Activated T-helper 1 cell treated with Interleukin-2 at 50 U/mL for 16 hours (primary cell): ENCODE measurements around the gene N4BP2L1.

Source experiments
- DNase-seq: peaks from one replicate; pipeline ENCODE4 v3.0.0-alpha.2; 2020; ENCODE audit warnings: low read depth

Gene N4BP2L1

DNA sequence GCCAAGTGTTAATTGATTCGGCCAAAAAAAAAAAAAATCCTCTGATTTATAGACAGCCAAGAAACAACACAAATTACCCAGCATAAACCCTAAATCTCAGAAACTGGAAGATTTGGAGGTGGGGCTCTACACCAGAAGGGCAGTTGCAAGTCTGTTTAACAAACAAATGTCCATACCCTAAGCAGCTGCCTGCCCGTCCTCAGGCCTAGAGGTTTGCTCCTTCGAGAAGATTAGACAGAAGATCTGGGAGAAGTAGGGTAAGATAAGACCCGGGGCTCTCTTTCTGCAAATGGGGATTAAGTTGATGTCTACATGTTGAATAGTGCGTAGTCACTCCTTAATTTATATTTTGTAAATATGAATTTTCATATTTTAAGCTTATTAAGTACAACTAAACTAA, 3.4 kb upstream of the N4BP2L1 start:
- no peak for DNase-seq

DNA sequence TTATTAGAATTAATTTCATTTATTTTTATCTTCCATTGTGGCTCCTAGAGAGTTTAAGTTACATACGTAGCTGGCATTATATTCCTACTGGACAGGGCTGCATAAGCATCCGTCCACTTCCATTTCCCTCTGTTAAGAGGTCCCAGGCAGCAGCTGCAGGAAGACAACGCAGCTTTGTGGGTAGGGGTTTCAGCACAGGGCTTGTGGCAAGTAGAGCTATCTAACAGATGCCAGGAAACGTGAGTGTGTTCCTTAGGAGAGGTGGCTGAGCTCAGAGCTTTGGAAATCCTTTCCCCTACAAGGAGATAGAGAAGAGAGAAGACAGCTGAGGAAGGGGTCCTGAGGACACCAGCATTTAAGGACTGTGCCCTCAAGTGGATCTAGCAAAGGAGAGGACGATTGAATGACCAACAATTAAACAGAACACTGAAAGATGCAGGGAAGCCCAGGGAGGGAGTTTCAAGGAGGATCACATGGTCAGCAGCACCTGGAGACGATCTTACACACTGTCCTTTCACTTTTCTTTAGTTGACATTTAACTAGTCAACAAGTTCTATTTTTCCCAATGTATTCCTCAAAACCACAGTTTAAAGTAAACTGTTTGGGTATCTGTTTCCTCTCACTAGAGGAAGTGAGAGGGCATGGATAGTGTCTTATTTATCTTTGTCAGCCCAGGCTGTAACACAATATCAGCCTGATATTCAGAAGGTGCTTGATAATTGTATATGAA, 2.3 kb upstream of the N4BP2L1 start:
- DNase-seq: no peak

DNA sequence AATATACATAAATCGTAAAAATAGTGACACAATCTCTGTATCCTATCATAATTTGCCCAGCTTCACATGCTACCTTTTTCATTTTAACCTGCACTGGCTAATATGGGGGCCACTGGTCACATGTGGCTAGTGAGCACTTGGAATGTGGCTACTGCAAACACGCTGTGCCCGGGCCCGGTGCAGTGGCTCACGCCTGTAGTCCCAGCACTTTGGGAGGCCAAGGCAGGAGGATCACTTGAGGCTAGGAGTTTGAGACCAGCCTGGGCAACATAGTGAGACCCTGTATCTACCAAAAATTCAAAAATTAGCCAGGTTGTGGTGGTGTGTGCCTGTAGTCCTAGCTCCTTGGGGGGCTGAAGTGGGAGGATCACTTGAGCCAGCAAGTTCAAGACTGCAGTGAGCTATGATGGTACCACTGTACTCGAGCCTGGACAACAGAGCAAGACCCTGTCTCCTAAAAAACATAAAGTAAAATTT, 1.5 kb upstream of the N4BP2L1 start:
- no peak for DNase-seq

DNA sequence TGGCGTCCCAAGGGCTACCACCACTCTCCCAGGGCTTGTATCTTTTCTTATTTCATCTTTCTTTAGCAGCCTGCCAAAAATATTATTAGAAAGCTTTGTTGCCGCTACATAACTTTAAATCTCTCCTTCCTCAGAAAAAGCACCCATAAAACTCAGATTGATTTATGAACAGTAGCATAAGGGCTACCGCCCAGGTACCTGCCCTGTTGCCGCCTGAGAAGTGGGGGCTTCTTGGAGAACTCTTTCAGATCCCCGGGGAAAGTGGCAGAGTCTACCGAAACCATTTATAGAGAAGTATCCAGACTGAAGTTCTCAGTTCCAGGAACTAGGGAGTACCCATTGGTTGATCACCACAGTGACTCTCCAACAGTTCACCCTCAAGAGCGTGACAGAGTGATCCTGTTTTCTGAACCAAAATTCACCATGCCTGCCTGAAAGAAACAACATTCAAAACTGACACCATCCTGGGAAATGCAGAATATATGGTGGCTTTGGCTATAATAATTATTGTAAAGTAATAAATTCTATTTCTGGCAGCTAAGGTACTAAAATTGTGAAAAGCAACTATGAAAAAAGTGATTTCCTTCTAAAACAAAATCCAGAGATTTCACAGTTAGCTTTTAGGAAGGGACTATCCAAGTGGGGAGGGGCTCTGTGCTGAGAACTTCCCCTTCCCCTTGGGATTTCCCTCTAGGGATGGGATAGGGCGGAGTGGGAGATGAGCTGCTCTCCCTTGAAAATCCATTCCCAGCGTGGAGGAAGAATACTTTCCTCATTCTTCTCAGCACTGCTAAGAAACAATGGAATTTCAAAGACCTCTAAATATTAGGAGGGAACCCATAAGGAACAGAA, 877 bp upstream of the N4BP2L1 start:
- DNase-seq: no peak

DNA sequence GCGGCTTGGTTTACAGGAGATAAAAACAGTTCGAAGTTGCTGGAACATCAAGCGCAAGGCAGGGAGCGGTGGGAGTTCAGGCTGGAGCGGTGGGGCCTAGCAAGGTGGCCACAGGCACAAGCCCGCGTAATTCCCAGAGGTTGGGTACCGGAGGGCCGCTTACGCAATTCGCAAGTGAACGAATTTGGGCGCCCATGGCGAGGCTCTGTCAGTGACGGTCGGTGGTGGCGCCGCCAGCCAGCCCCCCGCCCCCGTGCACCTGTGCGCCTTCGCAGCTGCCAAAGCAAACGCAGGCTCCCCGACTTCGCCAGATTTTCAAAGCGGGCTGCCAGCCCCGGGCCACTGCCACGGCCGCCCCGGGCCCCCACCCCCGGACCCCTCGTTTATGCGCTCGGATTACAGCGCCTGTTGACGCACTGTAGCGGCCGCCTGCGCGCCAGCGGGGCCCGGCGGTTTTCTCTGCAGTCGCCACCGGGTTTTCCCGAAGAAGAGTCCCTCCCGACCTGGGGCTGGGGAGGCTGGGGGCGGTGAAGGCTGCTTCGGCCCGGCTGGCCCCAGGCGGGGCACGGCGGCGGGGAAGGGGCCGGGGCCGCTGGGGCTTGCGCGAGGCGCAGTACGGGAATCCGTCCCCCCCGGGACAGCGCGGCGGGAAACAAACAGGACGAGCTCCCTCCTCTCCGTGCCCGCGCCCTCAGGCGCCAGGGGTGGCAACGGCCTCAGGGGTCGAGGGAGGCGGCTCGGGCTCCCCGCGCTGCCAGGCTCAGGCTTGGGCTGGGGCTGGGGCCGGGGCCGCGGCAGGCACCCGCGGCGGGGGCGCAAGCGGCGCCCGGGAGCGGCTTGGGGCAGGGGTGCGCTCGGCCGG, 709 bp downstream of the N4BP2L1 start:
- DNase-seq: peak; percentile 43

DNA sequence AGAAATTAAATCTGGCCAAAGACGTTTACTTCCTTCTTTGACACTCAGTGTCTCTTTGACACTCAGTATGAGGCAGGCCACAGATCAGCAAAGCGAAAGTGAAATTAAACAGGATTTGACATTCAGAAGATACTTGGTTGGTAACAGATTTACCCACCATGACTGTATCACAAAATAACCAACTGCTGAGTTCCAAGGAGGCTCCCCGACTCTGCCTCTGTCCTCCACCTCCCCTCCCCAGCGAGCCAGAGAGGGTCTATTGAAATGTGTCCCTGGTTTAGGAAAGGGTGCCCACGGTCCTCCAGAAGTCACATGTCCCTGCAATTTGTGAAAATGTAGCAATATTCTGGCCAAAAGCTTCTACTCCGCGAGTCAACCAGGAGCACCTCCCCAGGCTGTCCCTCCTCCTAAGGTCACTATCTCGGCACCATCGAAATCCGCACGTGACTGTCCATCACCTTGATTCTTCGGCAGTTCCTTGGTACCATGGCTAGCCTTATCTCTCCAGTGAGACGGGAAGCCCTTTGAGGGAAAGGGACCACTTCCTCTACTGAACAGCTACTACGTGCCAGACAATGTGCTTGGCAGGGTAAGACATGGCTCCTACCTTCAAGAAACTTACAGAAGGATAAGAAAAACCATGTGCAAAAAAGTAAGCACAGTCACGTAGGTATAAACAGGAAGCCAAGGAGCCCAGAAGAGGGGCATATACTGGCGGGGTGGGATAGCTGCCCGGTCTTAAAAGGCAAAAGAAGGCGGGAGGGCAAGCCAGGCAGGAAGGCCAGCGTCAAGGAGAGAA, 1.5 kb downstream of the N4BP2L1 start:
- DNase-seq: peak; percentile 8

DNA sequence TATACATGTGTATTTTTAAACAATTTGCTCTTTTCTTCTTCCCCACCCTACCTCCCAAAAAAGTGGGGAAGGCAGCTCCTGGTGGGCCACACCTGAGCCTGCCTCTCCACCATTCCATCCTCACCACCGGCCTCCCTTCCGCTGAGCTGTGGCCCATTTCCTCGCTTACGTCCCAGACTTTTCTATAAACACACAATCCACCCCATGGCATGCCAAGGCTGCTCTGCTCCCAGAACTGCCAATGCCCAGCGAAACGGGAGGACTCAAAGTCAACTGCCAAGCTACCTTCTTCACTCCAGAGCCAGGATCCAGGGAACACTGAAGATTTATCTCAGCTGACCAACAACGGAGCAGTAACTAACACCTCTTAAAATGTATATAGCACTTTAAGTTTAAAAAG, 2.8 kb downstream of the N4BP2L1 start:
- no peak for DNase-seq

DNA sequence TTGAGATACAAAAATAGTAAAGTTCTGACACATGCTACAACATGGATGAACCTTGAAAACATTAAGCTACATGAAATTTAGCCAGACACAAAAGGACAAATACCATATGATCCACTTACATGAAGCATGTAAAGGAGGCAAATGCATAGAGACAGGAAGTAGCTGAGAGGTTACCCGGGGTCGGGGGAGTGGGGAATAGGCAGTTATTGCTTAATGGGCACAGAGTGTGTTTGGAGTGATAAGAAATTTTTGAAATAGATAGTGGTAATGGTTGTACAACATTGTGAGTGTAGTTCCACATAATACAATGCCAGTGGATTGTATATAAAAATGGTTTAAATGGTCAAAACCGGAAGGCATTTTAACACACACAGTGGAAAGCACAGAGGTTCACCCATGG, 4.3 kb downstream of the N4BP2L1 start:
- DNase-seq: no peak

DNA sequence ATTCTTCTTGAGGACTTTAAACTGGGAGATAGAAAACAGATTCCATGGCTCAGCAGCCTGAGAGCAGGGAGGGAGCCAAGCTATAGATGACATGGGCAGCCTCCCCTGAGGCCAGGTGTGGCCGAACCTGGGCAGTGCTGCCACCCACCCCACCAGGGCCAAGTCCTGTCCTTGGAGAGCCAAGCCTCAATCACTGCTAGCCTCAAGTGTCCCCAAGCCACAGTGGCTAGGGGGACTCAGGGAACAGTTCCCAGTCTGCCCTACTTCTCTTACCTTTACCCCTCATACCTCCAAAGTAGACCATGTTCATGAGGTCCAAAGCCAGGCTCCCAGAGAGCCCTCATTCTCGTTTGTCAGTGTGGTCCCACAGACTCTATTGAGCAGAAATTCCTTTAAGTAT, 8.1 kb downstream of the N4BP2L1 start:
- DNase-seq: no peak

DNA sequence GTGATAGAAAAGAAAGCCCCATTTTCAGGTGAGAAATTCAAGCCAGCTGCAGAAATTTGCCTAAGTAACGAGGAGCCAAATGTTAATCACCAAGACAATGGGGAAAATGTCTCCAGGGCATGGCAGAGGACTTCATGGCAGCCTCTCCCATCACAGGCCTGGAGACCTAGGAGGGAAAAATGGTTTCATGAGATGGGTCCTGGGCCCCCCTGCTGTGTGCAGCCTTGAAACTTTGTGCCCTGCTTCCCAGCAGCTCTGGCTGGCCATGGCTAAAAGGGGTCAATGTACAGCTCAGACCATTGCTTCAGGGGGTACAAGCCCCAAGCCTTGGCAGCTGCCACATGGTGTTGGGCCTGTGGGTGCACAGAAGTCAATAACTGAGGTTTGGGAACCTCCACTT, 9.9 kb downstream of the N4BP2L1 start:
- DNase-seq: no peak

DNA sequence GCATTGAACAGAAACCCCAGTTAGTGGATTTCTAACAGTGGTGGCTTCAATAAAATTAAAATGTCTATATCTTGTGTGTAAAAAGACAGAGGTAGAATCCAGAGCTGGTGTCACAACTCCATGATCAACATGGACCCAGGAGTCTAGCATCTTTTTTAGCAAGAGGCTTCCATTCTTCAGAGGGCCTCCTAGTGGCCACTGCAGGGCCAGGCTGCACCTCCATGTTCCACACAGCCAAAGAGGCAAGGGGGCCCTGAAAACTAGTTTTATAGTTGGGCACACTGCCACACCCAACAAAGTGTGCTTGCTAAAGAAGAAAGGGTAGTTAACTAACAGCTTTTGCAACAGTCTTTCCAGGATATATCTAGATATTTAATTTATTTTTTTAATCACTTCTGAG, 12.9 kb downstream of the N4BP2L1 start:
- no peak for DNase-seq

DNA sequence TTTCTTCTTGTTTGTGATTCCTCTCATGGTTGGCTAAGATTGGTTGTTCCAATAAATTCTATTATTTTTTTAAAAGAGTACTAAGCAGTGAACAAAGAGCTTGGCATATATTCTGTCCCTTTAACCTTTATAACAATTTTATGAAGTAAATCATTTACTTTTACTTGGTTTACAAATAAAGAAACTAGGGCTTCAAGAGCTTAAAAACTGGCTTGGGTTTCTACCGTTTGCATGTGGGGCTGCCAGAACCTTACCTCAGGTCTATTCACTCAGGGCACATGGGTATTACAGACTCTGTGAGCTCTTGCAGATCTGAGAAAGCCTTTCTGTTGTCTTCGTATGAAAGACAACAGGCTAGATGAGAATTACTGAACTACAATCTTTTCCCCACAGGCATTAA, 13.3 kb downstream of the N4BP2L1 start:
- no peak for DNase-seq

DNA sequence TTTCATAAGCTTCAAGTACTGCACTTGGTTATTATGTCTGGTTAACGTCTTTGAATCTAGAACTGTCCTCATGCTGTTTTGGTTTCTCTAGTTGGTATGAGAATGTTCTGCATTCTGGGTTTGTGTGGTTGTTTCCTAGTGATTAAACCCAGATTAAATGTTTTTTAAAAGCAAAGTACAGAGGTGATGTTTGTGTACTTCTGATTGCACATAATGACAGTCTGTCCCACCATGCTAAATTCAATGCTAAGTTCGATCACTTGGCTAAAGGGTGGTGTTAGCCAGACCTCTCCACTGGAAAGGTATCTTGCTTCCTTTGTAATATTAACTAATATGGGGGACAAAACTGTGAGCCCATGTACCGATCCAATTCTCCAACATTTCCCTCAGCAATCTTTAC, 14.6 kb downstream of the N4BP2L1 start:
- DNase-seq: no peak

DNA sequence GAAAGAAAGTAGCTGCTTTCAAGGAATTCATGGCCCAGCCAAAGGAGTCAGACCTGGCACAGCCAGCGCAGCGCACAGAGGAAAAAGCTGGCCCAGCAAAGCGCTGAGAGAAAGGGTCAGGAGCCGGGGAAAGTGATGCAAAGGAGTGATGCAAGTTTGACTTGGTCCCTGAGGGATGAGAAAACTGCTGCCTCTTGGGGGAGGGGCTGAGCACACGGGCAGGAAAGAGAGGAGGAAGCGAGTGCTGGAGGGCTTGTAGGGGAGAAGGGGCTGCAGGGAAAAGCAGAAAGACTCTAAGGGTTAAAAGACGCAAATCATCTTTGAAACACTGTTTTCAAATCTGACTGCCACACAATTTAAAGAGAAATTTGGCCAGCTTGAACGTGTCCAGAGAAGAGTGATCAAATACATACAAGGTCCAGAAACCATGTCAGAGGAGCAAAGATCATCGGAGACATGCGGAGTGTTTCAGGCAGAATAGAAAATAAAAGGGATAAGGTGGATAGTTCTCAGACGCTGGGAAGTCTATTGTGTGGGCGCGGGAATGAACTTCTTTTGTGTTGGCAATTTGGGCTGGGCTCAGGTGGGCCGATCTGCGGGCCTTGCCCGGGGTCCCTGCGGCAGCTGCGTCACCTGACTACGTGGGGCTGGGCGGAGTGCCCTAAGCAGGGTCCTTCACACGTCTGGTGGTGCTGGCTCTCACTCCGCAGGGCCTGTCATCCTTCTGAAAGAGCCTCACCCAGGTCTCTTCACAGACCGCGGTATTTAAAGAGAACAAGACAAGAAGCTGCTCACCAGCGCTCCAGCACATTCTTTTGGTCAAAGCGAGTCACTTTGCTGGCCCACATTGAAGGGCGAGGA, 18.1 kb downstream of the N4BP2L1 start:
- DNase-seq: no peak

DNA sequence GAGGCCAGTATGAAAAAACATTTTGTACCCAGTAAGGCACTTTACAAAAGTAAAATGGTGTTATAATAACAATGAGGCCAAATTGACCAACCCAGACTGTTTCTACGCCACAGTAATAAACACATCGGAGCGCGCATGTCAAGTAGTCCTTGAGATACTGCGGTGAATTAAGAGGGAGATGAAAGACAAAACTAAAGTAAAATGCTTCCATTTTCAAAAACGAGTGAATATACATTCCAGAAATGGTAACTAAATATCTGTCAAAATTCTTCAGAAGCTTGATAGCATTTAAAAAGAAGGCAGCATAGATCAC, 19.0 kb downstream of the N4BP2L1 start:
- DNase-seq: no peak

DNA sequence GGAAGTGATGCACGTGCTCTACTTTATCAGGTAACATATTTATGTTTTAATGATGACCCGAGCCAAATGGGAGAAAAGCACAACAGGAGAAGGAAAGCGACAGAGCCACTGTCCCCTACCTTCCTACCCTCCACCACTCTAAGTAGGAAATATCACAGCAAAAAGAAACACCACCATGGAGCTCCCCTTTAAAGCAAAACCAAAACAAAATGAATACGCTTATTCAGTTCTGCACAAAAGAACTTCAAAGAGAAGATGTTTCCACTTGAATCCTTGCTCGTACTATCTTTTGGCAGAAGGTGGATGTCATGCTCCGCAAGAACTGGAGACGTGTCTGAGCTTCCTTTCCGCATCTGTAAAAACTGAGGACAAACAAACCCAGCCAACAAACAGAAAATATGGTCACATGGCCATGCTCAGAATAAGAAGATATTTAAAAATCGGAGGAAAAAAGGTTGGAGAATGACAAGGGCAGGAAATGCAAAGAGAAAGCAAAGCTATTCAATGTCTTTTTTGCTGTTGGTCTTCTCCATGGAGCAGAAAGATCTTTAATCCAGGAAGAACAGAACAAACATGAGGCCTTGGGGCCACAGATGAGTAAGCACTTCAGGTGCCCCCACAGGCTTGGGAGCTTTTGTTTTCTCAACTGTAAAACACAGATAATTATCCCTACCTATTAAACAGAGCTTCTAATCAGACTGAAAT, 19.5 kb downstream of the N4BP2L1 start:
- DNase-seq: no peak

DNA sequence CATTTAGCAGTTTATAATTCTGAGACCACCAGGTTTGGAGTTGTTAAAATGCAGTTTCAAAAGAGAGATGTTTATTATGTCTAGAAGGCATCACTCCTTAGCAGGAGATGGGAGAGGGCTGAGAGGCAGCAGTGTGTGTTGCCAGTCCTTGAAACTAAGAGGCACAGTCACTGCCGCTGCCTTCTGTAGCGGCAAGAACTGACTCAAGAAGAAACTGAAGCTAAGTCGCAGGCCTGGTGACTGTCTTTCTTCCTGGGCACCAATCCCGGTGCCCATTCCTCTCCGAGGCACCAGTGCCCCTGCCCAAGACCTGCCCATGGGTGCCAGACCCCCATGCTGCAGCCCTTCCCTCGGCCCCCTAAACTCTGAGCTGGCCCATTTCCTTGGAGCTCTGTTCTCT, 20.1 kb downstream of the N4BP2L1 start:
- DNase-seq: no peak

DNA sequence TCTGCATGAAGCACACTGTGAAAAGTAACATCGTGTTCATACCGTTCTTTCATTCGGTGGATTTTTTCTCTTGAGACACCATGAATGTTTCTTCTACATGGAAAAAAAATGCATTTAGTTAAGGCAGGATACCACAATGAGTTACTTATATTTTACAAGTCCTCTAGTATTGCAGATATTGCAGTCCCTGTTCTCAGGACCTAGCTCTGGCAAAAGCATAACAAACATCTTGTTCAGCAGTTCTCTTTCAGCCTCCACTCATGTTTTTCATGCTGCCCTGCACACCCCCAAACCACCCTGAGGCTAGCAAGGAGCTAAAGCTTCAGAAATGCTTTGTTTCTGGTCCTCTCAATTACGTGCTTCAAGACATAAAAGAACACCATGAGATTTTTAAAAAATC, 24.8 kb downstream of the N4BP2L1 start:
- DNase-seq: no peak

DNA sequence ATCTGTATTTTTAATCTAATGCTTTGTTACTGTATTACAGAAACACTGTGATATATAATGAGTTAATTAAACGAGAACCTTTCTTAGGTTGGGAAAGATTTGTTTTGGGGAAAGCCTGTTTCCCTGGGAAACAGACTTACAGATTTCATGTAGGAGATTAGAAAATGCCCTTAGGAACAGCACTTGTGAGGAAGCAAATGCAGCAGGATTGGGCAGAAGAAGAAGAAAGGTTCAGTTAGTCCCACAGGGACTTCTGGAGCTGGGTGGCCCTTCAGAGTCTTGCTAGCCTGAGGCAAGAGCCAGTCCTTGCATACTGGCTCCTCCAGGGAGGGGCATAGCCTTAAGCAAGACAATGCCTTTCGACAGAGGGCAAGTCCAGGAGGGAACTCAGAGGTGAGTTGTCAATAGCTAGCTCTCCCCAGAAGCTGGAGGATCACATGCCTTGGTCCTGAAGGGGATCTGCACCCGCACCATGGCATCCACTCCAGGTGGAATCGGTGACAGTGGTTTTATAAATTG, 36.8 kb downstream of the N4BP2L1 start:
- no peak for DNase-seq

DNA sequence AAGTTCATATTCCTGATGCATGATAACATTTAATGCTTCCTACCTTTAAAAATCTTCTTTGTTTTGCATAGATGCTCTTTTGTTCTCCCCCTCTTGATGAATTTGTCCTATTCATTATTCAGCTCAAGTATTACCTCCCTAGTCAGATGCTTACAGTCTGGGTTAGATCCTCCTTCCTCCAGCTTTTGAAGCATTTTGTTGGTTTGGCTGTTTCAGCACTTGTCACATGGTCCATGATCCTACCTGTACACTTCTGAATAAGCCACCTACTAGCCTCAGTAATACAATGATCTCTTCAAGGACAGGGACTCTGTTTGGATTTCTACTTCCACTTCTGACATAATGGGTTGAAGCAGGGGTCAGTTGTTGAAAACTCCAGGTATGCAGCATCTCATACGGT, 37.4 kb downstream of the N4BP2L1 start:
- no peak for DNase-seq
